K562 (cell line): ENCODE results near the gene PCCA. TPM values are rescaled to one million over a fixed set of nuclear protein-coding genes. Genes with fewer than 3 reads are reported as not detected.

ENCODE experiments used
- ATAC-seq: fragments of 200-7000 bp; cut with Tn5 transposase; 3 replicates; pipeline ENCODE4 v1.9.1; 2020; ENCODE audit warnings: moderate library complexity
- BruUV-seq: library from RNA; stranded (reverse); fragments of 400-500 nt; replicated peaks from 2 replicates; lab custom pipeline; 2021; lab: Mats Ljungman, UMichigan
- CTCF ChIA-PET: fragments of 300-600 bp; formaldehyde crosslinking; extraction: SDS; loops from one replicate; lab custom pipeline; 2021; ENCODE audit warnings: low intra/inter-chr PET ratio; lab: Yijun Ruan, JAX
- POLR2A ChIA-PET: fragments of 300-600, 350-650 bp; sonication (Branson Sonifier 250); formaldehyde crosslinking; extraction: SDS; loops from one replicate; lab custom pipeline; 2021; ENCODE audit warnings: antibody characterized with exemption, inconsistent platforms; lab: Yijun Ruan, JAX
- DNase-seq, 4 experiments: peaks; one replicate each; pipeline versions ENCODE4 v3.0.0 to v3.0.0-alpha.2; 2011 to 2018; ENCODE audit warnings: low spot score in 3 of 4, mixed read lengths in 3 of 4; ENCODE audit errors: extremely low read depth in 1 of 4
- FAIRE-seq: peaks from 2 replicates; lab custom pipeline; 2011; peaks lifted over from hg19 to GRCh38; lab: Jason Lieb, UNC
- H2AFZ ChIP-seq: 2 replicates; pipeline ENCODE4 v1.6.0; 2011; ENCODE audit warnings: low read depth, low read length, control low read depth, inconsistent platforms
- H3K27ac ChIP-seq: fragments of 200-600 bp; 3 replicates; pipeline ENCODE4 v1.8.0; 2011; ENCODE audit warnings: low read depth, mild to moderate bottlenecking, control low read depth, inconsistent platforms, low read length, moderate library complexity, mixed read lengths; ENCODE audit errors: extremely low read depth
- H3K27me3 ChIP-seq, 2 experiments: fragments of 300-600 bp in 1 of 2; 2 replicates in 1 of 2; 3 replicates in 1 of 2; pipeline versions ENCODE4 v1.6.0 to v1.8.0; 2011; ENCODE audit warnings: inconsistent platforms in 2 of 2, low read length in 2 of 2, mild to moderate bottlenecking in 1 of 2, mixed read lengths in 1 of 2, moderate library complexity in 1 of 2; ENCODE audit not compliant: control insufficient read depth in 2 of 2, insufficient read depth in 2 of 2
- H3K36me3 ChIP-seq: fragments of 300-600 bp; 3 replicates; pipeline ENCODE4 v1.8.0; 2011; ENCODE audit warnings: mild to moderate bottlenecking, low read length, inconsistent platforms; ENCODE audit not compliant: control insufficient read depth, insufficient read depth
- H3K4me1 ChIP-seq, 2 experiments: fragments of 200-600 bp in 1 of 2; replicated peaks in 1 of 2; 2 replicates in 1 of 2; 3 replicates in 1 of 2; pipeline versions ENCODE4 v1.5.1 to v1.8.0; 2011; ENCODE audit warnings: inconsistent platforms in 2 of 2, low read length in 2 of 2, mild to moderate bottlenecking in 1 of 2, mixed read lengths in 1 of 2, moderate library complexity in 1 of 2; ENCODE audit not compliant: control insufficient read depth in 2 of 2, insufficient read depth in 2 of 2
- H3K4me2 ChIP-seq: 2 replicates; pipeline ENCODE4 v1.6.1; 2011; ENCODE audit warnings: low read length, control low read depth, inconsistent platforms, mixed read lengths; ENCODE audit not compliant: insufficient read depth
- H3K4me3 ChIP-seq: fragments of 200-600 bp; sonication (generic), shearing (Covaris generic); 2 replicates; pipeline ENCODE4 v1.5.1; 2016; ENCODE audit warnings: control low read depth, inconsistent platforms
- H3K79me2 ChIP-seq: fragments of 200-600 bp; 3 replicates; pipeline ENCODE4 v1.8.0; 2011; ENCODE audit warnings: low read length, inconsistent platforms; ENCODE audit not compliant: control insufficient read depth, insufficient read depth
- H3K9ac ChIP-seq, 2 experiments: 2 replicates each; pipeline versions ENCODE4 v1.6.0 to v1.6.1; 2011; ENCODE audit warnings: low read depth in 2 of 2, low read length in 2 of 2, control low read depth in 1 of 2, inconsistent platforms in 1 of 2, mild to moderate bottlenecking in 1 of 2, mixed read lengths in 1 of 2; ENCODE audit not compliant: insufficient read depth in 1 of 2
- H3K9me1 ChIP-seq: one replicate; pipeline ENCODE4 v1.6.0; 2011; ENCODE audit warnings: inconsistent platforms, mild to moderate bottlenecking, low read length, moderate library complexity; ENCODE audit not compliant: control insufficient read depth, insufficient read depth
- H3K9me3 ChIP-seq: replicated peaks from 2 replicates; pipeline ENCODE4 v1.5.1; 2011; ENCODE audit warnings: low read depth, low read length, inconsistent platforms; ENCODE audit not compliant: control insufficient read depth, insufficient read depth
- H4K20me1 ChIP-seq: replicated peaks from 2 replicates; pipeline ENCODE4 v1.6.1; 2011; ENCODE audit warnings: low read length, inconsistent platforms, mixed read lengths; ENCODE audit not compliant: control insufficient read depth, insufficient read depth
- CREB1 ChIP-seq, 2 experiments: sonication (generic) in 1 of 2; formaldehyde crosslinking in 1 of 2; IDR thresholded peaks; 2 replicates each; pipeline versions ENCODE4 v1.6.1 to v1.8.0; 2012 to 2022; ENCODE audit warnings: inconsistent platforms in 1 of 2, mild to moderate bottlenecking in 1 of 2, missing genetic modification reagents in 1 of 2, moderate library complexity in 1 of 2
- CREBBP ChIP-seq: IDR thresholded peaks from one replicate; pipeline ENCODE4 v1.6.1; 2012; ENCODE audit warnings: low read depth, mild to moderate bottlenecking, control low read depth, inconsistent platforms, low read length
- EP300 ChIP-seq: IDR thresholded peaks from 2 replicates; pipeline ENCODE4 v1.6.1; 2012; ENCODE audit warnings: low read length, improper control_type of control experiment
- HDAC3 ChIP-seq: fragments of 450-650 bp; IDR thresholded peaks from 2 replicates; pipeline ENCODE4 v1.6.1; 2018; ENCODE audit warnings: borderline replicate concordance, mild to moderate bottlenecking, moderate library complexity; ENCODE audit not compliant: partially characterized antibody
- MECOM ChIP-seq: fragments of 250-450 bp; sonication (Bioruptor Pico); IDR thresholded peaks from 2 replicates; pipeline ENCODE4 v1.8.0; 2022; ENCODE audit warnings: inconsistent platforms
- MTF1 ChIP-seq: fragments of 250-450 bp; sonication (Bioruptor Pico); IDR thresholded peaks from 2 replicates; pipeline ENCODE4 v1.9.0; 2021; ENCODE audit warnings: moderate library complexity, mild to moderate bottlenecking, inconsistent platforms, borderline replicate concordance
- MXD1 ChIP-seq: fragments of 250-450 bp; sonication (Bioruptor Pico); IDR thresholded peaks from 2 replicates; pipeline ENCODE4 v1.8.0; 2021; ENCODE audit warnings: borderline replicate concordance, mild to moderate bottlenecking, moderate library complexity; ENCODE audit not compliant: poor library complexity, severe bottlenecking
- TAF7 ChIP-seq: fragments of 450-650 bp; IDR thresholded peaks from 2 replicates; pipeline ENCODE4 v1.6.1; 2016; ENCODE audit warnings: missing genetic modification characterization, missing compliant biosample characterization
- USF1 ChIP-seq: sonication (generic); formaldehyde crosslinking; IDR thresholded peaks from 2 replicates; pipeline ENCODE4 v1.9.0; 2022; ENCODE audit warnings: mild to moderate bottlenecking, missing genetic modification reagents
- ZBTB9 ChIP-seq: fragments of 450-650 bp; formaldehyde crosslinking; IDR thresholded peaks from 2 replicates; pipeline ENCODE4 v1.4.0; 2020; ENCODE audit warnings: mild to moderate bottlenecking, moderate library complexity
- ZNF134 ChIP-seq: fragments of 250-450 bp; sonication (Bioruptor Pico); conservative IDR thresholded peaks from 2 replicates; pipeline ENCODE4 v1.4.0; 2020
- ZNF395 ChIP-seq: fragments of 200-800 bp; sonication (Bioruptor generic); IDR thresholded peaks from 2 replicates; pipeline ENCODE4 v1.6.1; 2017; ENCODE audit warnings: missing genetic modification characterization, missing compliant biosample characterization
- WGBS: fragments of 100-300 bp; shearing (Covaris generic); methylation state at CpG from one replicate; pipeline ENCODE4 v1.1.6; 2016; ENCODE audit warnings: low coverage, mixed read lengths; ENCODE audit not compliant: insufficient coverage; ENCODE audit errors: missing lambda C conversion rate; 5-methylcytosine and 5-hydroxymethylcytosine counted together
- in situ Hi-C: fragments of 300-500 bp; cut with MboI; formaldehyde crosslinking; loops from 4 replicates; pipeline ENCODE4 v1.15.0; 2018; ENCODE audit warnings: inconsistent platforms, mixed read lengths
- intact Hi-C: fragments of 100-400 bp; cut with micrococcal nuclease; formaldehyde crosslinking; loops from 2 replicates; pipeline ENCODE4 v1.14.2; 2022
- polyA plus RNA-seq, 8 experiments: library from polyadenylated mRNA; depleted of rRNA in 4 of 8; stranded (reverse) in 5 of 8; unstranded in 3 of 8; fragments of >200 nt; fragmentation: Nextera tagmentation in 2 of 8; fragmentation: Illumina TruSeq in 1 of 8; extraction: Ambion mirVana in 2 of 8; extraction: Trizol in 1 of 8; gene quantifications; 2 replicates each; pipeline versions ENCODE4 v1.2.1 to v1.2.3, GENCODE V29; 2011 to 2014; ENCODE audit warnings: inconsistent platforms in 1 of 8, missing spikeins in 1 of 8
- total RNA-seq, 7 experiments: library from RNA; depleted of rRNA in 6 of 7; stranded (reverse); fragments of >200 nt in 6 of 7; fragmentation: Illumina TruSeq in 2 of 7; extraction: Trizol in 2 of 7; gene quantifications; 2 replicates each; pipeline versions ENCODE4 v1.2.1 to v1.2.3, GENCODE V29; 2011 to 2021; ENCODE audit warnings: low replicate concordance in 1 of 7

Gene PCCA
- total and polyA plus RNA-seq, 9 of the 15 experiments (the other 6 are each of a cell fraction or from before 2014, with no cell fraction given): 5.2 to 14.1 (median 9.7) TPM

- ATAC-seq: no peak
- ChIA-PET POLR2A (interaction anchor here (1.8 kb wide), 1 partner anchor 7 kb away, joined by 4 read pairs; no protein-coding TSS in a partner anchor), CTCF (no interaction called here)
- in situ Hi-C loops (no loop called here), intact Hi-C loops (no loop called here)
- Histone ChIP-seq H3K79me2 (no peaks in the 10 kb centered on the region), H3K9ac (no peak overlapping the region), H3K4me2 (no peak overlapping the region), H3K4me1 (no peaks in the 10 kb centered on the region), H3K9me1 (no peaks in the 10 kb centered on the region), H3K9me3 (no peaks in the 10 kb centered on the region), H4K20me1 (no peaks in the 10 kb centered on the region), H2AFZ (no peak overlapping the region), H3K4me3 (no peak overlapping the region), H3K36me3 (no peaks in the 10 kb centered on the region), H3K27ac (no peak overlapping the region), H3K27me3 (no peaks in the 10 kb centered on the region)
- BruUV-seq: no TSS peak
- FAIRE-seq: no peak
- 70% methylated on average over 7 of the region's 8 CpGs for WGBS
- DNase-seq: no peak
- TF ChIP-seq ZNF134 (CRISPR knock-in tag) (no peak), HDAC3 (no peak), USF1 (CRISPR knock-in tag) (no peak), CREB1 (IDR thresholded peaks at IDR 0.05) (no peak), CREB1 (CRISPR knock-in tag; IDR thresholded peaks at IDR 0.05) (no peak), EP300 (no peak), MECOM (CRISPR knock-in tag) (no peak), MTF1 (CRISPR knock-in tag) (no peak), TAF7 (tag) (no peak), ZNF395 (CRISPR knock-in tag) (no peak), ZBTB9 (CRISPR knock-in tag) (no peak), MXD1 (no peak), CREBBP (no peak)
Measured at GRCh38 chr13:100209857-100210825, 121.2 kb downstream of the PCCA start.
